Peyer's patch (tissue), 4 donors: Measurements from ENCODE around the gene KCNN4.

Experiments
- CTCF ChIP-seq, 6 experiments: fragments of 450-650 bp in 4 of 6; fragments of 200-600 bp in 2 of 6; sonication (generic) in 1 of 6; IDR thresholded peaks; one replicate each; pipeline ENCODE4 v1.5.1; 2017 to 2019; ENCODE audit warnings: antibody characterized with exemption in 6 of 6, mild to moderate bottlenecking in 3 of 6, moderate library complexity in 1 of 6
- POLR2A ChIP-seq, 2 donors: fragments of 450-650 bp; IDR thresholded peaks; one replicate each; pipeline ENCODE4 v1.5.1; 2017; ENCODE audit warnings: antibody characterized with exemption in 2 of 2, mild to moderate bottlenecking in 2 of 2, moderate library complexity in 2 of 2

GRCh38 chr19:43807651-43808050, 26.9 kb upstream of the KCNN4 start:
- no peak for TF ChIP-seq CTCF (IDR thresholded peaks at IDR 0.05)
- TF ChIP-seq POLR2A (IDR thresholded peaks at IDR 0.05), result no peak
